Epidermal melanocyte (primary cell): ENCODE results near the gene PIK3CD.
"Not testable (repeated sequence)": the region's sequence is repeated elsewhere in the genome, so short reads cannot be mapped to it uniquely, and the experiment has no call there.

Experiments used
- DNase-seq: peaks from one replicate; pipeline ENCODE4 v3.0.0; 2011; ENCODE audit warnings: low spot score; ENCODE audit not compliant: insufficient read length

The PIK3CD gene

GRCh38 chr1:9621032-9621431, 30.5 kb upstream of the PIK3CD start:
- DNase-seq, result no peak

- no peak for DNase-seq
Measured at GRCh38 chr1:9624081-9624480, 27.4 kb upstream of the PIK3CD start.

- DNase-seq, result not testable (repeated sequence)
Measured at GRCh38 chr1:9625030-9625429, 26.5 kb upstream of the PIK3CD start.

- DNase-seq, result no peak
Measured at GRCh38 chr1:9626201-9626608, 25.3 kb upstream of the PIK3CD start.

- DNase-seq, result peak; percentile 12
Measured at GRCh38 chr1:9628541-9629444, 22.7 kb upstream of the PIK3CD start.

GRCh38 chr1:9629445-9630201, 21.9 kb upstream of the PIK3CD start:
- DNase-seq, result no peak

- no peak for DNase-seq
Measured at GRCh38 chr1:9630331-9631111, 21.0 kb upstream of the PIK3CD start.

- DNase-seq, result peak; percentile 11
Measured at GRCh38 chr1:9631613-9632012, 19.9 kb upstream of the PIK3CD start.

GRCh38 chr1:9633493-9633892, 18.0 kb upstream of the PIK3CD start:
- peak; percentile 11 for DNase-seq

GRCh38 chr1:9634582-9634981, 16.9 kb upstream of the PIK3CD start:
- no peak for DNase-seq

- no peak for DNase-seq
Measured at GRCh38 chr1:9639227-9639626, 12.3 kb upstream of the PIK3CD start.

- no peak for DNase-seq
Measured at GRCh38 chr1:9643351-9644256, 7.9 kb upstream of the PIK3CD start.

GRCh38 chr1:9646037-9646436, 5.5 kb upstream of the PIK3CD start:
- DNase-seq, result no peak

- no peak for DNase-seq
Measured at GRCh38 chr1:9648171-9648570, 3.4 kb upstream of the PIK3CD start.

- DNase-seq, result no peak
Measured at GRCh38 chr1:9649769-9650168, 1.8 kb upstream of the PIK3CD start.

- DNase-seq, result no peak
Measured at GRCh38 chr1:9651220-9651564, 339 bp upstream of the PIK3CD start.

GRCh38 chr1:9652379-9653209, 1.1 kb downstream of the PIK3CD start:
- no peak for DNase-seq

- no peak for DNase-seq
Measured at GRCh38 chr1:9653210-9653490, 1.6 kb downstream of the PIK3CD start.

GRCh38 chr1:9653491-9654050, 2.0 kb downstream of the PIK3CD start:
- DNase-seq, result no peak
